Dermis microvascular lymphatic vessel endothelial cell (primary cell): ENCODE measurements around the gene EYA3. TPM values are rescaled to one million over a fixed set of nuclear protein-coding genes. Genes with fewer than 3 reads are reported as not detected.
"Not testable (repeated sequence)": the region's sequence is repeated elsewhere in the genome, so short reads cannot be mapped to it uniquely, and the experiment has no call there.

Source experiments
- DNase-seq, 2 donors: peaks; one replicate each; pipeline versions ENCODE4 v3.0.0 to v3.0.0-alpha.2; 2010; ENCODE audit warnings: low read depth in 2 of 2
- total RNA-seq: library from RNA; depleted of rRNA; stranded (reverse); fragments of >200 nt; gene quantifications from 2 replicates; pipeline ENCODE4 v1.2.1, GENCODE V29; 2014

EYA3 gene
- total RNA-seq, 1 donor from 2014 or later: 9.1 TPM

GRCh38 chr1:28028873-28029654 is 59.3 kb downstream of the EYA3 start:
- DNase-seq: peak; percentile 18 to 62

GRCh38 chr1:28027660-28028059 is 60.8 kb downstream of the EYA3 start:
- no peak for DNase-seq

GRCh38 chr1:28027238-28027637 is 61.2 kb downstream of the EYA3 start:
- no peak for DNase-seq

GRCh38 chr1:28026329-28026728 is 62.1 kb downstream of the EYA3 start:
- DNase-seq: no peak

- DNase-seq: no peak
These were observed 67.3 kb downstream of the EYA3 start for GRCh38 chr1:28021064-28021463.

GRCh38 chr1:28010969-28011368 is 77.4 kb downstream of the EYA3 start:
- peak in 1 of 2 donors; percentile 10 for DNase-seq

- DNase-seq: not testable (repeated sequence)
These were observed 85.3 kb downstream of the EYA3 start for GRCh38 chr1:28003117-28003516.

- DNase-seq: no peak
These were observed 85.8 kb downstream of the EYA3 start for GRCh38 chr1:28002600-28002999.

- DNase-seq: peak in 1 of 2 donors; percentile 20
These were observed 89.4 kb downstream of the EYA3 start for GRCh38 chr1:27999055-27999454.

- DNase-seq: not testable (repeated sequence)
These were observed 93.9 kb downstream of the EYA3 start for GRCh38 chr1:27994526-27994925.

- peak in 1 of 2 donors; percentile 24 for DNase-seq
These were observed 94.3 kb downstream of the EYA3 start for GRCh38 chr1:27994060-27994459.

GRCh38 chr1:27993241-27993640 is 95.2 kb downstream of the EYA3 start:
- DNase-seq: peak; percentile 72 to 79

GRCh38 chr1:27992276-27992675 is 96.1 kb downstream of the EYA3 start:
- DNase-seq: peak; percentile 38 to 74

- DNase-seq: no peak
These were observed 97.4 kb downstream of the EYA3 start for GRCh38 chr1:27990920-27991537.

GRCh38 chr1:27981145-27981544 is 107.3 kb downstream of the EYA3 start:
- DNase-seq: no peak

- no peak for DNase-seq
These were observed 108.1 kb downstream of the EYA3 start for GRCh38 chr1:27980216-27980845.

- DNase-seq: no peak
These were observed 108.6 kb downstream of the EYA3 start for GRCh38 chr1:27979859-27980201.

- DNase-seq: peak in 1 of 2 donors; percentile 81
These were observed 109.1 kb downstream of the EYA3 start for GRCh38 chr1:27979151-27979858.

- no peak for DNase-seq
These were observed 114.0 kb downstream of the EYA3 start for GRCh38 chr1:27974417-27974781.

- no peak for DNase-seq
These were observed 114.5 kb downstream of the EYA3 start for GRCh38 chr1:27973771-27974416.

GRCh38 chr1:27972141-27972540 is 116.3 kb downstream of the EYA3 start:
- DNase-seq: no peak

GRCh38 chr1:27971674-27972073 is 116.7 kb downstream of the EYA3 start:
- DNase-seq: peak in 1 of 2 donors; percentile 23
